GM12874 (cell line): ENCODE measurements around the gene NUP155.

Experiments used
- CTCF ChIP-seq: IDR thresholded peaks from 2 replicates; pipeline ENCODE4 v1.5.1; 2011; ENCODE audit warnings: low read depth, mild to moderate bottlenecking, control low read depth, low read length, moderate library complexity; ENCODE audit not compliant: insufficient read depth

NUP155 gene

GRCh38 chr5:37375091-37375490, 4.2 kb upstream of the NUP155 start:
- TF ChIP-seq CTCF, result no peak

GRCh38 chr5:37370550-37370863, 399 bp downstream of the NUP155 start:
- TF ChIP-seq CTCF, result no peak

GRCh38 chr5:37355161-37355560, 15.7 kb downstream of the NUP155 start:
- TF ChIP-seq CTCF, result no peak

- no peak for TF ChIP-seq CTCF
Observed at GRCh38 chr5:37326536-37326935, 44.4 kb downstream of the NUP155 start.

GRCh38 chr5:37323607-37324006, 47.3 kb downstream of the NUP155 start:
- no peak for TF ChIP-seq CTCF

- no peak for TF ChIP-seq CTCF
Observed at GRCh38 chr5:37319037-37319782, 51.7 kb downstream of the NUP155 start.

- TF ChIP-seq CTCF, result no peak
Observed at GRCh38 chr5:37316027-37316426, 54.9 kb downstream of the NUP155 start.
